GM23338 (cell line): ENCODE data around the gene CASTOR1. TPM values are rescaled to one million over a fixed set of nuclear protein-coding genes. Genes with fewer than 3 reads are reported as not detected.

Source experiments
- EZH2phosphoT487 ChIP-seq: fragments of 200-600 bp; sonication (generic); IDR thresholded peaks from one replicate; pipeline ENCODE4 v1.8.1; 2018; ENCODE audit warnings: antibody characterized with exemption; ENCODE audit not compliant: unreplicated experiment
- NANOG ChIP-seq: IDR thresholded peaks from 2 replicates; pipeline ENCODE4 v1.6.1; 2016; ENCODE audit warnings: antibody characterized with exemption, borderline replicate concordance
- POLR2AphosphoS5 ChIP-seq: IDR thresholded peaks from 2 replicates; pipeline ENCODE4 v1.6.1; 2016; ENCODE audit warnings: antibody characterized with exemption, low read depth
- polyA plus RNA-seq: library from polyadenylated mRNA; unstranded; fragments of >200 nt; fragmentation: Nextera tagmentation; extraction: Ambion mirVana; gene quantifications from 2 replicates; pipeline ENCODE4 v1.2.1, GENCODE V29; 2016
- total RNA-seq: library from RNA; depleted of rRNA; stranded (reverse); fragments of >200 nt; shearing (Covaris generic); gene quantifications from 2 replicates; pipeline ENCODE4 v1.2.3, GENCODE V29; 2014
- TF ChIP-seq, protein P1 (sequence below), 2 experiments: fragments of 200-600 bp in 1 of 2; sonication (generic) in 1 of 2; conservative IDR thresholded peaks; 2 replicates each; pipeline versions ENCODE4 v1.5.1 to v1.6.1; 2016 to 2017; ENCODE audit warnings: antibody characterized with exemption in 2 of 2, low read depth in 2 of 2, mild to moderate bottlenecking in 2 of 2, moderate library complexity in 1 of 2
- TF ChIP-seq, protein P2 (sequence below): fragments of 250-450 bp; sonication (Bioruptor Pico); IDR thresholded peaks from 2 replicates; pipeline ENCODE4 v1.5.0; 2020; ENCODE audit warnings: mild to moderate bottlenecking, moderate library complexity

CASTOR1 gene
- total and polyA plus RNA-seq, 2 experiments from 2014 or later: 11.3 to 23.2 TPM

DNA sequence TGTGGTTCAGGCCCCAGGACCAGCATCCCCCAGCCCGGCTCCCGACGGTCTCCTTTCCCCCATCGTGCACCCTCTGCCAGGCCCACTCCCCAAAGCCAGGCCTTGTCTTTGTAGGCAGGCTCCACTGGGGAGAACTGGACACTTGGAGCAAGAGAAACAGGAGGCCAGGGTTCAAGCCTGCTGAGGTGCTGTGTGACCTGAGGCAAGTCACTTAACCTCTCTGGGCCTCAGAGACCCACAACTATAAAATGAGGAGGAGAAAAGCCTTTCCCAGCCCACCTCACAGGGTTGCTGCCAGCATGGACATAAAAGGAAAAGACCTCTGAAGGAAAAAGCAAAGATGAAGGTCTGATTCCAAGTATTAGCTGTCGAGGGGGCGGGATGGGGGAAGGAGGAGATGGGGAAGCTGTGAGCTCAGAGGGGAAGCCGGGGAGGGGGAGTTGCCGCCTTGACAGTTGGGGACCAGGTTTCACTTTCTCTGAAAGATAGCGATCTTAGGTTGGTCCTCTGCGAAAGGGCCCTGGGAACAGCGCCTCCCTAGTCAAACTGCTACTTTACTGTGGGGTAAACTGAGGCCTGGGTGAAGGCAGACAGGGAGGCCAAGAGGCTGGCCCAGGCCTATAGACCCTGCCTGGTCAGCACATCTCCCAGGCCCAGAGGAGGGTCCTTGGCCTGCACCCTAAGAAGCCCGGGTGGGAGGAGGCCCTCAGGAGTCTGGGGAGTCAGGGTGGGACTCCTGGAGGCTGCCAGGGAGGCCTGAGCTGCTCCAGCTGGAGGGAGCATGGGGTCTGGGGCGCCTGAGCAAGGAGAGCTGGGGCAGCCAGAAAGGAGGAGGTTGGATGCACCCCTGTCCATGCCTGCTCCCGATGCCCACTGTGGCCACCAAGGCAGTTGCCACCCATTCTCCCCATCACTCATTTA lies 21.7 kb downstream of the CASTOR1 start (continued):
- TF ChIP-seq, protein P1, sequence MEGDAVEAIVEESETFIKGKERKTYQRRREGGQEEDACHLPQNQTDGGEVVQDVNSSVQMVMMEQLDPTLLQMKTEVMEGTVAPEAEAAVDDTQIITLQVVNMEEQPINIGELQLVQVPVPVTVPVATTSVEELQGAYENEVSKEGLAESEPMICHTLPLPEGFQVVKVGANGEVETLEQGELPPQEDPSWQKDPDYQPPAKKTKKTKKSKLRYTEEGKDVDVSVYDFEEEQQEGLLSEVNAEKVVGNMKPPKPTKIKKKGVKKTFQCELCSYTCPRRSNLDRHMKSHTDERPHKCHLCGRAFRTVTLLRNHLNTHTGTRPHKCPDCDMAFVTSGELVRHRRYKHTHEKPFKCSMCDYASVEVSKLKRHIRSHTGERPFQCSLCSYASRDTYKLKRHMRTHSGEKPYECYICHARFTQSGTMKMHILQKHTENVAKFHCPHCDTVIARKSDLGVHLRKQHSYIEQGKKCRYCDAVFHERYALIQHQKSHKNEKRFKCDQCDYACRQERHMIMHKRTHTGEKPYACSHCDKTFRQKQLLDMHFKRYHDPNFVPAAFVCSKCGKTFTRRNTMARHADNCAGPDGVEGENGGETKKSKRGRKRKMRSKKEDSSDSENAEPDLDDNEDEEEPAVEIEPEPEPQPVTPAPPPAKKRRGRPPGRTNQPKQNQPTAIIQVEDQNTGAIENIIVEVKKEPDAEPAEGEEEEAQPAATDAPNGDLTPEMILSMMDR (conservative IDR thresholded peaks at IDR 0.05; ENCODE audit: low read depth in 2 of 2): no peak
- TF ChIP-seq, protein P2, sequence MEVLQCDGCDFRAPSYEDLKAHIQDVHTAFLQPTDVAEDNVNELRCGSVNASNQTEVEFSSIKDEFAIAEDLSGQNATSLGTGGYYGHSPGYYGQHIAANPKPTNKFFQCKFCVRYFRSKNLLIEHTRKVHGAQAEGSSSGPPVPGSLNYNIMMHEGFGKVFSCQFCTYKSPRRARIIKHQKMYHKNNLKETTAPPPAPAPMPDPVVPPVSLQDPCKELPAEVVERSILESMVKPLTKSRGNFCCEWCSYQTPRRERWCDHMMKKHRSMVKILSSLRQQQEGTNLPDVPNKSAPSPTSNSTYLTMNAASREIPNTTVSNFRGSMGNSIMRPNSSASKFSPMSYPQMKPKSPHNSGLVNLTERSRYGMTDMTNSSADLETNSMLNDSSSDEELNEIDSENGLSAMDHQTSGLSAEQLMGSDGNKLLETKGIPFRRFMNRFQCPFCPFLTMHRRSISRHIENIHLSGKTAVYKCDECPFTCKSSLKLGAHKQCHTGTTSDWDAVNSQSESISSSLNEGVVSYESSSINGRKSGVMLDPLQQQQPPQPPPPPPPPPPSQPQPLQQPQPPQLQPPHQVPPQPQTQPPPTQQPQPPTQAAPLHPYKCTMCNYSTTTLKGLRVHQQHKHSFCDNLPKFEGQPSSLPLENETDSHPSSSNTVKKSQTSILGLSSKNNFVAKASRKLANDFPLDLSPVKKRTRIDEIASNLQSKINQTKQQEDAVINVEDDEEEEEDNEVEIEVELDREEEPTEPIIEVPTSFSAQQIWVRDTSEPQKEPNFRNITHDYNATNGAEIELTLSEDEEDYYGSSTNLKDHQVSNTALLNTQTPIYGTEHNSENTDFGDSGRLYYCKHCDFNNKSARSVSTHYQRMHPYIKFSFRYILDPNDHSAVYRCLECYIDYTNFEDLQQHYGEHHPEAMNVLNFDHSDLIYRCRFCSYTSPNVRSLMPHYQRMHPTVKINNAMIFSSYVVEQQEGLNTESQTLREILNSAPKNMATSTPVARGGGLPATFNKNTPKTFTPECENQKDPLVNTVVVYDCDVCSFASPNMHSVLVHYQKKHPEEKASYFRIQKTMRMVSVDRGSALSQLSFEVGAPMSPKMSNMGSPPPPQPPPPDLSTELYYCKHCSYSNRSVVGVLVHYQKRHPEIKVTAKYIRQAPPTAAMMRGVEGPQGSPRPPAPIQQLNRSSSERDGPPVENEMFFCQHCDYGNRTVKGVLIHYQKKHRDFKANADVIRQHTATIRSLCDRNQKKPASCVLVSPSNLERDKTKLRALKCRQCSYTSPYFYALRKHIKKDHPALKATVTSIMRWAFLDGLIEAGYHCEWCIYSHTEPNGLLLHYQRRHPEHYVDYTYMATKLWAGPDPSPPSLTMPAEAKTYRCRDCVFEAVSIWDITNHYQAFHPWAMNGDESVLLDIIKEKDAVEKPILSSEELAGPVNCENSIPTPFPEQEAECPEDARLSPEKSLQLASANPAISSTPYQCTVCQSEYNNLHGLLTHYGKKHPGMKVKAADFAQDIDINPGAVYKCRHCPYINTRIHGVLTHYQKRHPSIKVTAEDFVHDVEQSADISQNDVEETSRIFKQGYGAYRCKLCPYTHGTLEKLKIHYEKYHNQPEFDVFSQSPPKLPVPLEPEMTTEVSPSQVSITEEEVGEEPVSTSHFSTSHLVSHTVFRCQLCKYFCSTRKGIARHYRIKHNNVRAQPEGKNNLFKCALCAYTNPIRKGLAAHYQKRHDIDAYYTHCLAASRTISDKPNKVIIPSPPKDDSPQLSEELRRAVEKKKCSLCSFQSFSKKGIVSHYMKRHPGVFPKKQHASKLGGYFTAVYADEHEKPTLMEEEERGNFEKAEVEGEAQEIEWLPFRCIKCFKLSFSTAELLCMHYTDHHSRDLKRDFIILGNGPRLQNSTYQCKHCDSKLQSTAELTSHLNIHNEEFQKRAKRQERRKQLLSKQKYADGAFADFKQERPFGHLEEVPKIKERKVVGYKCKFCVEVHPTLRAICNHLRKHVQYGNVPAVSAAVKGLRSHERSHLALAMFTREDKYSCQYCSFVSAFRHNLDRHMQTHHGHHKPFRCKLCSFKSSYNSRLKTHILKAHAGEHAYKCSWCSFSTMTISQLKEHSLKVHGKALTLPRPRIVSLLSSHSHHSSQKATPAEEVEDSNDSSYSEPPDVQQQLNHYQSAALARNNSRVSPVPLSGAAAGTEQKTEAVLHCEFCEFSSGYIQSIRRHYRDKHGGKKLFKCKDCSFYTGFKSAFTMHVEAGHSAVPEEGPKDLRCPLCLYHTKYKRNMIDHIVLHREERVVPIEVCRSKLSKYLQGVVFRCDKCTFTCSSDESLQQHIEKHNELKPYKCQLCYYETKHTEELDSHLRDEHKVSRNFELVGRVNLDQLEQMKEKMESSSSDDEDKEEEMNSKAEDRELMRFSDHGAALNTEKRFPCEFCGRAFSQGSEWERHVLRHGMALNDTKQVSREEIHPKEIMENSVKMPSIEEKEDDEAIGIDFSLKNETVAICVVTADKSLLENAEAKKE (CRISPR knock-in tag): no peak
- TF ChIP-seq POLR2AphosphoS5: no peak
- no peak for TF ChIP-seq EZH2phosphoT487
- no peak for TF ChIP-seq NANOG
